Hematopoietic multipotent progenitor cell (in vitro differentiated cells): ENCODE measurements around the gene HELZ2. TPM values are rescaled to one million over a fixed set of nuclear protein-coding genes. Genes with fewer than 3 reads are reported as not detected.
"Not testable (repeated sequence)": the region's sequence is repeated elsewhere in the genome, so short reads cannot be mapped to it uniquely, and the experiment has no call there.

Experiments used
- DNase-seq, 3 donors: peaks; one replicate each; pipeline ENCODE4 v3.0.0-alpha.2; 2011 to 2015; ENCODE audit warnings: low read depth in 2 of 3, low spot score in 2 of 3
- total RNA-seq: library from RNA; depleted of rRNA; stranded (reverse); fragments of >200 nt; gene quantifications from one replicate; pipeline ENCODE4 v1.2.3, GENCODE V29; 2012

HELZ2 gene
- 69.7 TPM for total RNA-seq

GRCh38 chr20:63574156-63574828 lies at the start of gene HELZ2:
HELZ2 (minus strand) TSS chr20:63574239; CDS start chr20:63572385, 1,854 bp downstream.
- peak in 2 of 3 donors; percentile 68 to 74 for DNase-seq

- no peak for DNase-seq
Measured at GRCh38 chr20:63622732-63623131, 48.7 kb upstream of the HELZ2 start.

GRCh38 chr20:63622096-63622495 lies 48.1 kb upstream of the HELZ2 start:
- no peak for DNase-seq

GRCh38 chr20:63620991-63621390 lies 47.0 kb upstream of the HELZ2 start:
- no peak for DNase-seq

- no peak for DNase-seq
Measured at GRCh38 chr20:63619505-63619904, 45.5 kb upstream of the HELZ2 start.

GRCh38 chr20:63619086-63619485 lies 45.0 kb upstream of the HELZ2 start:
- no peak for DNase-seq

- no peak for DNase-seq
Measured at GRCh38 chr20:63618291-63618980, 44.4 kb upstream of the HELZ2 start.

GRCh38 chr20:63617876-63618265 lies 43.8 kb upstream of the HELZ2 start:
- DNase-seq = no peak

GRCh38 chr20:63617092-63617875 lies 43.2 kb upstream of the HELZ2 start:
- no peak for DNase-seq

GRCh38 chr20:63613863-63614594 lies 40.0 kb upstream of the HELZ2 start:
- DNase-seq = not testable (repeated sequence)

- no peak for DNase-seq
Measured at GRCh38 chr20:63612276-63612931, 38.4 kb upstream of the HELZ2 start.

- DNase-seq = no peak
Measured at GRCh38 chr20:63611646-63612045, 37.6 kb upstream of the HELZ2 start.

- no peak for DNase-seq
Measured at GRCh38 chr20:63610581-63611435, 36.8 kb upstream of the HELZ2 start.

- DNase-seq = peak in 1 of 3 donors; percentile 12
Measured at GRCh38 chr20:63606686-63607085, 32.6 kb upstream of the HELZ2 start.

- DNase-seq = peak in 1 of 3 donors; percentile 55
Measured at GRCh38 chr20:63602321-63602720, 28.3 kb upstream of the HELZ2 start.

- DNase-seq = not testable (repeated sequence)
Measured at GRCh38 chr20:63601679-63602078, 27.6 kb upstream of the HELZ2 start.

- DNase-seq = no peak
Measured at GRCh38 chr20:63599396-63600050, 25.5 kb upstream of the HELZ2 start.

GRCh38 chr20:63598479-63599395 lies 24.7 kb upstream of the HELZ2 start:
- no peak for DNase-seq
